SK-N-SH (cell line): ENCODE results near the gene CCT2. TPM values are rescaled to one million over a fixed set of nuclear protein-coding genes. Genes with fewer than 3 reads are reported as not detected.

Experiments used
- CTCF ChIA-PET: fragments of 300-600, 350-600 bp; formaldehyde crosslinking; extraction: SDS; loops from one replicate; lab custom pipeline; 2021; lab: Yijun Ruan, JAX
- POLR2A ChIA-PET: fragments of 350-600 bp; sonication (Branson Sonifier 250); formaldehyde crosslinking; extraction: SDS; loops from one replicate; lab custom pipeline; 2020; ENCODE audit warnings: antibody characterized with exemption, inconsistent platforms; lab: Yijun Ruan, JAX
- DNase-seq: peaks from one replicate; pipeline ENCODE4 v3.0.0; 2012
- H2AFZ ChIP-seq: fragments of 200-600 bp; sonication (generic); 2 replicates; pipeline ENCODE4 v1.8.1; 2016; ENCODE audit warnings: antibody characterized with exemption, mild to moderate bottlenecking, low read depth
- H3F3A ChIP-seq: fragments of 200-600 bp; sonication (generic); replicated peaks from 2 replicates; pipeline ENCODE3; 2016; ENCODE audit warnings: antibody characterized with exemption, mild to moderate bottlenecking; ENCODE audit not compliant: insufficient read depth
- H3K27ac ChIP-seq, 2 experiments: fragments of 200-500 bp in 1 of 2; fragments of 200-600 bp in 1 of 2; sonication (Bioruptor generic) in 1 of 2; sonication (generic), shearing (Covaris generic) in 1 of 2; 2 replicates each; pipeline versions ENCODE4 v1.5.1 to v1.6.1; 2014 to 2016; ENCODE audit warnings: low read depth in 2 of 2, inconsistent platforms in 1 of 2, low read length in 1 of 2, mild to moderate bottlenecking in 1 of 2, mixed read lengths in 1 of 2
- H3K27me3 ChIP-seq: fragments of 200-600 bp; sonication (generic), shearing (Covaris generic); 2 replicates; pipeline ENCODE4 v1.6.1; 2016; ENCODE audit warnings: mixed run types; ENCODE audit not compliant: insufficient read depth
- H3K36me3 ChIP-seq, 2 experiments: fragments of 200-500 bp in 1 of 2; fragments of 200-600 bp in 1 of 2; sonication (Bioruptor generic) in 1 of 2; sonication (generic) in 1 of 2; replicated peaks in 1 of 2; 2 replicates each; pipeline versions ENCODE3 to v1.5.1; 2014 to 2016; ENCODE audit warnings: low read length in 1 of 2, mild to moderate bottlenecking in 1 of 2; ENCODE audit not compliant: insufficient read depth in 2 of 2, control insufficient read depth in 1 of 2
- H3K4me1 ChIP-seq, 2 experiments: fragments of 200-500 bp in 1 of 2; fragments of 200-600 bp in 1 of 2; sonication (Bioruptor generic) in 1 of 2; sonication (generic), shearing (Covaris generic) in 1 of 2; 2 replicates each; pipeline versions ENCODE4 v1.5.1 to v1.6.1; 2014 to 2016; ENCODE audit warnings: low read depth in 1 of 2, low read length in 1 of 2, mixed run types in 1 of 2; ENCODE audit not compliant: insufficient read depth in 2 of 2, control insufficient read depth in 1 of 2
- H3K4me2 ChIP-seq: fragments of 200-600 bp; sonication (generic), shearing (Covaris generic); 2 replicates; pipeline ENCODE4 v1.6.1; 2017; ENCODE audit warnings: mixed run types
- H3K4me3 ChIP-seq, 2 experiments: fragments of 200-500 bp in 1 of 2; fragments of 200-600 bp in 1 of 2; sonication (Bioruptor generic) in 1 of 2; sonication (generic), shearing (Covaris generic) in 1 of 2; 2 replicates each; pipeline versions ENCODE4 v1.5.1 to v1.8.1; 2014 to 2016; ENCODE audit warnings: low read depth in 2 of 2, inconsistent platforms in 1 of 2, low read length in 1 of 2, mild to moderate bottlenecking in 1 of 2, mixed read lengths in 1 of 2, moderate library complexity in 1 of 2
- H3K79me2 ChIP-seq: fragments of 200-600 bp; sonication (generic); 2 replicates; pipeline ENCODE4 v1.8.1; 2017; ENCODE audit warnings: mild to moderate bottlenecking; ENCODE audit not compliant: insufficient read depth
- H3K9ac ChIP-seq: fragments of 200-600 bp; sonication (generic); 2 replicates; pipeline ENCODE4 v1.6.1; 2017; ENCODE audit warnings: mixed run types
- H3K9me2 ChIP-seq: fragments of 200-600 bp; sonication (generic); 2 replicates; pipeline ENCODE4 v1.6.1; 2017; ENCODE audit warnings: mixed run types
- H3K9me3 ChIP-seq: fragments of 200-600 bp; sonication (generic); 2 replicates; pipeline ENCODE4 v1.6.1; 2017; ENCODE audit warnings: mixed run types, mild to moderate bottlenecking, moderate library complexity
- H4K20me1 ChIP-seq: fragments of 200-600 bp; sonication (generic); 2 replicates; pipeline ENCODE4 v1.6.1; 2017; ENCODE audit warnings: mild to moderate bottlenecking, mixed run types; ENCODE audit not compliant: insufficient read depth
- CHD2 ChIP-seq: fragments of 150-350 bp; IDR thresholded peaks from 2 replicates; pipeline ENCODE4 v1.6.1; 2018; ENCODE audit warnings: low read length; ENCODE audit not compliant: partially characterized antibody
- CTCF ChIP-seq: fragments of 200-600 bp; sonication (generic); IDR thresholded peaks from 2 replicates; pipeline ENCODE4 v1.6.1; 2017; ENCODE audit warnings: antibody characterized with exemption, mild to moderate bottlenecking, moderate library complexity
- ELF1 ChIP-seq: IDR thresholded peaks from 2 replicates; pipeline ENCODE4 v1.4.0; 2012
- FOSL2 ChIP-seq: IDR thresholded peaks from 2 replicates; pipeline ENCODE4 v1.4.0; 2012; ENCODE audit warnings: low read depth, mild to moderate bottlenecking, moderate library complexity, borderline replicate concordance
- GATA2 ChIP-seq: sonication (generic); formaldehyde crosslinking; IDR thresholded peaks from 2 replicates; pipeline ENCODE4 v1.5.0; 2020; ENCODE audit warnings: mild to moderate bottlenecking, missing genetic modification reagents
- IRF3 ChIP-seq: fragments of 150-350 bp; IDR thresholded peaks from 2 replicates; pipeline ENCODE4 v1.6.1; 2016; ENCODE audit warnings: mild to moderate bottlenecking, low read depth, low read length
- JUND ChIP-seq: IDR thresholded peaks from 2 replicates; pipeline ENCODE4 v1.4.0; 2012
- NRF1 ChIP-seq: IDR thresholded peaks from 2 replicates; pipeline ENCODE4 v1.6.1; 2012; ENCODE audit warnings: low read depth, mild to moderate bottlenecking, low read length
- POLR2AphosphoS5 ChIP-seq: IDR thresholded peaks from 2 replicates; pipeline ENCODE4 v1.6.1; 2012; ENCODE audit warnings: low read depth, low read length
- RAD21 ChIP-seq: IDR thresholded peaks from 2 replicates; pipeline ENCODE4 v1.6.1; 2012; ENCODE audit warnings: mild to moderate bottlenecking, low read length
- REST ChIP-seq: IDR thresholded peaks from 2 replicates; pipeline ENCODE4 v1.6.1; 2012; ENCODE audit warnings: mild to moderate bottlenecking, low read depth, low read length, moderate library complexity
- SMC3 ChIP-seq: IDR thresholded peaks from 2 replicates; pipeline ENCODE4 v1.6.1; 2012; ENCODE audit warnings: low read depth, low read length, improper control_type of control experiment
- TCF12 ChIP-seq: IDR thresholded peaks from 2 replicates; pipeline ENCODE4 v1.4.0; 2012
- TEAD4 ChIP-seq: IDR thresholded peaks from 2 replicates; pipeline ENCODE4 v1.4.0; 2012; ENCODE audit warnings: mild to moderate bottlenecking, borderline replicate concordance; ENCODE audit not compliant: insufficient read depth
- USF2 ChIP-seq: fragments of 150-350 bp; IDR thresholded peaks from 2 replicates; pipeline ENCODE4 v1.6.1; 2017; ENCODE audit warnings: antibody characterized with exemption, low read length, low read depth, borderline replicate concordance
- ZBTB33 ChIP-seq: IDR thresholded peaks from 2 replicates; pipeline ENCODE4 v1.4.0; 2012; ENCODE audit warnings: low read depth, borderline replicate concordance
- WGBS: methylation state at CpG from one replicate; pipeline ENCODE4 v1.1.6; 2017; ENCODE audit warnings: low lambda C conversion rate; 5-methylcytosine and 5-hydroxymethylcytosine counted together
- polyA plus RNA-seq, 3 experiments: library from polyadenylated mRNA; depleted of rRNA; stranded (reverse); fragments of >200 nt; gene quantifications; 2 replicates each; pipeline ENCODE4 v1.2.3, GENCODE V29; 2012

Gene CCT2
- polyA plus RNA-seq, 1 of the 3 experiments (the other 2 are of a cell fraction), result 181 TPM

- WGBS, result 94% methylated on average over 1 of the region's 1 CpG
Observed at GRCh38 chr12:69545081-69545480, 40.2 kb upstream of the CCT2 start.

More at GRCh38 chr12:69545081-69545480, 40.2 kb upstream of the CCT2 start:
- no peak overlapping the region for H3K27ac ChIP-seq
- TF ChIP-seq TEAD4, result no peak
- TF ChIP-seq FOSL2, result no peak
- TF ChIP-seq GATA2 (CRISPR knock-in tag), result no peak
- TF ChIP-seq ELF1, result no peak
- TF ChIP-seq ZBTB33, result no peak
- TF ChIP-seq NRF1, result no peak
- no peak for TF ChIP-seq USF2
- TF ChIP-seq TCF12, result no peak
- no peak for TF ChIP-seq SMC3
- TF ChIP-seq JUND, result no peak
- TF ChIP-seq CHD2, result no peak
- TF ChIP-seq RAD21, result no peak
- TF ChIP-seq POLR2AphosphoS5, result no peak
- no peak for TF ChIP-seq IRF3
- TF ChIP-seq REST, result no peak
- TF ChIP-seq CTCF, result no peak
- TF ChIP-seq, all 33 proteins: peak for 0
- H3K79me2 ChIP-seq, result peaks cover 36% of the 10 kb centered on the region
- H2AFZ ChIP-seq, result no peak overlapping the region
- H4K20me1 ChIP-seq, result peaks cover 9% of the 10 kb centered on the region; the same call in 1 of the 2 replicates
- peaks cover 4 to 25% of the 10 kb centered on the region in 2 experiments for H3K36me3 ChIP-seq
- no peak overlapping the region for H3K9ac ChIP-seq
- H3K4me1 ChIP-seq, result no peaks in the 10 kb centered on the region
- no peaks in the 10 kb centered on the region for H3K27me3 ChIP-seq
- H3K4me3 ChIP-seq, result no peak overlapping the region
- H3F3A ChIP-seq, result peaks cover 23% of the 10 kb centered on the region
- ChIA-PET CTCF (no interaction called here), POLR2A (no interaction called here)
- H3K9me2 ChIP-seq, result no peaks in the 10 kb centered on the region
- H3K4me2 ChIP-seq, result no peak overlapping the region
- H3K9me3 ChIP-seq, result peaks cover 11% of the 10 kb centered on the region; the same call in 1 of the 2 replicates
- no peak for DNase-seq
